Body of pancreas (tissue), 4 donors: ENCODE data around the gene MICALL1. TPM values are rescaled to one million over a fixed set of nuclear protein-coding genes. Genes with fewer than 3 reads are reported as not detected.

ENCODE experiments used
- ATAC-seq: fragments of 150-250 bp; one replicate; pipeline ENCODE4 v1.9.1; 2016
- DNase-seq, 4 donors: peaks; one replicate each; pipeline ENCODE4 v3.0.0-alpha.2; 2019
- H3K27ac ChIP-seq, 4 donors: fragments of 200-600 bp; sonication (generic); 1 replicate in 3 of 4; 2 replicates in 1 of 4; pipeline versions ENCODE4 v1.5.1 to v1.6.1; 2016 to 2019; ENCODE audit warnings: mild to moderate bottlenecking in 1 of 4, mixed read lengths in 1 of 4, moderate library complexity in 1 of 4
- H3K27me3 ChIP-seq, 2 donors: fragments of 200-600 bp; sonication (generic); one replicate each; pipeline ENCODE4 v1.6.0; 2016; ENCODE audit warnings: mild to moderate bottlenecking in 1 of 2
- H3K36me3 ChIP-seq, 2 donors: fragments of 200-600 bp; sonication (generic); replicated peaks in 1 of 2; 2 replicates each; pipeline ENCODE4 v1.5.1; 2016; ENCODE audit warnings: low read depth in 2 of 2; ENCODE audit not compliant: insufficient read depth in 1 of 2
- H3K4me1 ChIP-seq: fragments of 200-600 bp; sonication (generic); one replicate; pipeline ENCODE4 v1.6.0; 2016
- H3K4me3 ChIP-seq, 2 donors: fragments of 200-600 bp; sonication (generic); 1 replicate in 1 of 2; 2 replicates in 1 of 2; pipeline ENCODE4 v1.5.1; 2016 to 2019
- H3K9me3 ChIP-seq, 3 donors: fragments of 200-600 bp; sonication (generic); 1 replicate in 2 of 3; 2 replicates in 1 of 3; pipeline ENCODE4 v1.5.1; 2016
- CTCF ChIP-seq, 7 experiments: fragments of 450-650 bp in 4 of 7; fragments of 200-600 bp in 3 of 7; sonication (generic) in 3 of 7; IDR thresholded peaks; one replicate each; pipeline ENCODE4 v1.5.1; 2016 to 2019; ENCODE audit warnings: antibody characterized with exemption in 7 of 7
- POLR2A ChIP-seq, 3 donors: fragments of 450-650 bp; IDR thresholded peaks; one replicate each; pipeline ENCODE4 v1.6.1; 2016; ENCODE audit warnings: antibody characterized with exemption in 3 of 3, mild to moderate bottlenecking in 2 of 3
- WGBS, 2 donors: methylation state at CpG; one replicate each; pipeline ENCODE4 v1.1.5; 2017; 5-methylcytosine and 5-hydroxymethylcytosine counted together
- intact Hi-C: fragments of 100-400 bp; cut with DNase I; formaldehyde crosslinking; loops from one replicate; pipeline ENCODE4 v1.15.1; 2023
- total RNA-seq, 2 donors: library from RNA; depleted of rRNA; stranded (reverse); fragments of >200 nt; gene quantifications; one replicate each; pipeline ENCODE4 v1.1.0, GENCODE V29; 2016

MICALL1 gene
- total RNA-seq, 2 donors from 2014 or later: 19.2 to 34.9 TPM

GRCh38 chr22:37916311-37916710 lies 10.2 kb downstream of the MICALL1 start:
- no peak for TF ChIP-seq POLR2A (IDR thresholded peaks at IDR 0.05)
- TF ChIP-seq CTCF (IDR thresholded peaks at IDR 0.05): no peak
- DNase-seq (no peak), ATAC-seq (no peak)
- Histone ChIP-seq H3K4me3 (no peak overlapping the region), H3K4me1 (peaks cover 10% of the 10 kb centered on the region), H3K27ac (no peak overlapping the region), H3K27me3 (no peaks in the 10 kb centered on the region), H3K36me3 (peaks cover 0 to 17% of the 10 kb centered on the region in 2 donors), H3K9me3 (no peaks in the 10 kb centered on the region)
- intact Hi-C loops: no loop called here
- 78 to 100% methylated on average over 1 to 5 of the region's 5 CpGs for WGBS, 2 donors

GRCh38 chr22:37917874-37918548 lies 11.9 kb downstream of the MICALL1 start:
- TF ChIP-seq POLR2A (IDR thresholded peaks at IDR 0.05) (no peak), CTCF (IDR thresholded peaks at IDR 0.05) (no peak)
- no peak overlapping the region for H3K4me3 ChIP-seq
- no peak for ATAC-seq

GRCh38 chr22:37918580-37919270 lies 12.6 kb downstream of the MICALL1 start:
- Histone ChIP-seq H3K4me3 (no peak overlapping the region), H3K9me3 (no peaks in the 10 kb centered on the region), H3K4me1 (peaks cover 9% of the 10 kb centered on the region), H3K27ac (peak overlapping the region in 1 of 4 donors; percentile 21), H3K27me3 (no peaks in the 10 kb centered on the region), H3K36me3 (peaks cover 0 to 17% of the 10 kb centered on the region in 2 donors)
- no peak for DNase-seq
- WGBS, 2 donors: 50 to 70% methylated on average over 9 to 19 of the region's 25 CpGs
- ATAC-seq: no peak
- TF ChIP-seq POLR2A (IDR thresholded peaks at IDR 0.05) (no peak), CTCF (IDR thresholded peaks at IDR 0.05) (no peak)
- intact Hi-C loops: no loop called here

More at GRCh38 chr22:37917874-37918548, 11.9 kb downstream of the MICALL1 start:
- intact Hi-C loops: no loop called here
- no peak for DNase-seq
- Histone ChIP-seq H3K4me1 (peaks cover 5% of the 10 kb centered on the region), H3K27me3 (no peaks in the 10 kb centered on the region), H3K36me3 (peaks cover 0 to 17% of the 10 kb centered on the region in 2 donors), H3K9me3 (no peaks in the 10 kb centered on the region), H3K27ac (peak overlapping the region in 1 of 4 donors; percentile 21)
- 72 to 81% methylated on average over 4 of the region's 4 CpGs for WGBS, 2 donors

- 69 to 88% methylated on average over 5 of the region's 5 CpGs for WGBS, 2 donors
- no peaks in the 10 kb centered on the region for H3K27me3 ChIP-seq
- intact Hi-C loops: no loop called here
- DNase-seq (no peak), ATAC-seq (no peak)
- no peak overlapping the region for H3K27ac ChIP-seq
- H3K4me1 ChIP-seq: peaks cover 23% of the 10 kb centered on the region
- H3K4me3 ChIP-seq: no peak overlapping the region
- H3K9me3 ChIP-seq: no peaks in the 10 kb centered on the region
- TF ChIP-seq CTCF (IDR thresholded peaks at IDR 0.05): no peak
- no peak for TF ChIP-seq POLR2A (IDR thresholded peaks at IDR 0.05)
- peaks cover 0 to 17% of the 10 kb centered on the region in 2 donors for H3K36me3 ChIP-seq
Measured at GRCh38 chr22:37920126-37920525, 14.0 kb downstream of the MICALL1 start.
